Loucy (cell line): ENCODE data around the gene PDIA6.

Experiments
- H2AFZ ChIP-seq: fragments of 200-600 bp; sonication (generic); 2 replicates; pipeline ENCODE4 v1.6.0; 2016; ENCODE audit warnings: antibody characterized with exemption, mild to moderate bottlenecking, low read length, moderate library complexity
- H3F3A ChIP-seq: fragments of 200-600 bp; 2 replicates; pipeline ENCODE4 v1.6.0; 2016; ENCODE audit warnings: antibody characterized with exemption, low read depth, mild to moderate bottlenecking
- H3K27me3 ChIP-seq: fragments of 200-600 bp; sonication (generic); 2 replicates; pipeline ENCODE4 v1.6.1; 2014; ENCODE audit warnings: low read length, mild to moderate bottlenecking; ENCODE audit not compliant: insufficient read depth, poor library complexity, severe bottlenecking
- H3K36me3 ChIP-seq: fragments of 200-600 bp; sonication (generic); 2 replicates; pipeline ENCODE4 v1.6.1; 2016; ENCODE audit warnings: low read length; ENCODE audit not compliant: insufficient read depth
- H3K4me1 ChIP-seq: fragments of 200-600 bp; sonication (generic); 2 replicates; pipeline ENCODE4 v1.5.1; 2014; ENCODE audit warnings: low read length, mild to moderate bottlenecking; ENCODE audit not compliant: insufficient read depth, poor library complexity, severe bottlenecking
- H3K4me2 ChIP-seq: fragments of 200-600 bp; sonication (generic); 2 replicates; pipeline ENCODE4 v1.6.0; 2014; ENCODE audit warnings: antibody characterized with exemption, low read length, low read depth, mild to moderate bottlenecking; ENCODE audit not compliant: poor library complexity, severe bottlenecking
- H3K4me3 ChIP-seq: fragments of 200-600 bp; sonication (generic); 2 replicates; pipeline ENCODE4 v1.5.1; 2014; ENCODE audit warnings: low read length, mild to moderate bottlenecking, mixed read lengths; ENCODE audit not compliant: poor library complexity, severe bottlenecking
- H3K79me2 ChIP-seq: fragments of 200-600 bp; sonication (generic); 2 replicates; pipeline ENCODE4 v1.6.1; 2014; ENCODE audit warnings: low read length; ENCODE audit not compliant: insufficient read depth
- H3K9ac ChIP-seq: fragments of 200-600 bp; sonication (generic); 2 replicates; pipeline ENCODE4 v1.6.0; 2014; ENCODE audit warnings: mild to moderate bottlenecking, low read depth, low read length, moderate library complexity; ENCODE audit not compliant: poor library complexity, severe bottlenecking
- H3K9me2 ChIP-seq: fragments of 200-600 bp; sonication (generic); replicated peaks from 2 replicates; pipeline ENCODE4 v1.6.1; 2016; ENCODE audit warnings: low read depth, low read length, mixed read lengths
- H3K9me3 ChIP-seq: fragments of 200-600 bp; sonication (generic); 2 replicates; pipeline ENCODE4 v1.6.1; 2014; ENCODE audit warnings: mild to moderate bottlenecking, antibody characterized with exemption, low read length, low read depth; ENCODE audit not compliant: insufficient read depth
- H4K20me1 ChIP-seq: fragments of 200-600 bp; sonication (generic); 2 replicates; pipeline ENCODE4 v1.6.0; 2014; ENCODE audit warnings: antibody characterized with exemption, low read length, mild to moderate bottlenecking; ENCODE audit not compliant: insufficient read depth, poor library complexity, severe bottlenecking
- EZH2phosphoT487 ChIP-seq: fragments of 200-600 bp; IDR thresholded peaks from 2 replicates; pipeline ENCODE4 v1.6.1; 2018; ENCODE audit warnings: antibody characterized with exemption, mild to moderate bottlenecking, moderate library complexity, borderline replicate concordance
- TF ChIP-seq, protein P1 (sequence below): fragments of 200-600 bp; sonication (generic); conservative IDR thresholded peaks from 2 replicates; pipeline ENCODE4 v1.5.1; 2014; ENCODE audit warnings: mild to moderate bottlenecking, antibody characterized with exemption, low read length

Gene PDIA6

DNA sequence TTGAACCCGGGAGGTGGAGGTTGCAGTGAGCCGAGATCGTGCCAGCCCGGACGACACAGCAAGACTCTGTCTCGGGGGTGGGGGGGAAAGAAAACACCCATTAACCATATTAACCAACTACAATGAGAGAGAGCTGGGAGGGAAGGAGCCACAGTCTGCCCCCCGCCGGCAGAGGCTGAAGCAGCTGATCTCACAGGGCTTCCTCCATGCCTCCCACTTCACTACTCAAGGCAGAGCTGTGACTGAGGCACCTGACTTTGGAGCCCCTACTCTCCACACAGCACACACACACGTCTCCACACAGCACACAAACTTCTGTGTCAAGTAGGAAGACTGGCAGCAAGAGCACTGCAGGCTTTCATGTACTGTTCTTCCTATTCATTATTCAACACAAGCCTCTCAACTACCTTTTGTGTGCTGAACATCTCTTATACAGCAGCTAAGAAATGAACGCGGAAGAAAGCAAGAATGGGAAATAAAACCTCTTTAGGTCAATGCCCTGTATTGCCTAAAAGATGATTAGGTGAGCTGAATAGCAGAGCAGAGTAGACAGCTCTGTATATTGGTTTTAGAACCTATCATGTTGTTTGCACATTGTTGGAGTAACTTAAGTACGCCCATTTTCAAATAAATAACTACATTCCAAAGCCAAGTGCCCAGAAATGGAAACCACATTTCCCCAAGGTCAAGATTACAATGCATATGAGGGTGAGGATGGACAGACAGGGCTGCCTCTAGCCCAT lies 26.2 kb downstream of the PDIA6 start:
- Histone ChIP-seq H3K4me1 (no peaks in the 10 kb centered on the region), H3K79me2 (no peaks in the 10 kb centered on the region), H3K4me3 (no peak overlapping the region), H2AFZ (no peak overlapping the region), H3K4me2 (no peak overlapping the region), H3F3A (no peaks in the 10 kb centered on the region), H3K9me3 (no peaks in the 10 kb centered on the region), H3K9ac (no peak overlapping the region), H3K36me3 (peaks cover 95% of the 10 kb centered on the region), H3K9me2 (no peaks in the 10 kb centered on the region), H4K20me1 (peaks cover 5% of the 10 kb centered on the region), H3K27me3 (no peaks in the 10 kb centered on the region)
- TF ChIP-seq EZH2phosphoT487, result no peak
- TF ChIP-seq, protein P1, sequence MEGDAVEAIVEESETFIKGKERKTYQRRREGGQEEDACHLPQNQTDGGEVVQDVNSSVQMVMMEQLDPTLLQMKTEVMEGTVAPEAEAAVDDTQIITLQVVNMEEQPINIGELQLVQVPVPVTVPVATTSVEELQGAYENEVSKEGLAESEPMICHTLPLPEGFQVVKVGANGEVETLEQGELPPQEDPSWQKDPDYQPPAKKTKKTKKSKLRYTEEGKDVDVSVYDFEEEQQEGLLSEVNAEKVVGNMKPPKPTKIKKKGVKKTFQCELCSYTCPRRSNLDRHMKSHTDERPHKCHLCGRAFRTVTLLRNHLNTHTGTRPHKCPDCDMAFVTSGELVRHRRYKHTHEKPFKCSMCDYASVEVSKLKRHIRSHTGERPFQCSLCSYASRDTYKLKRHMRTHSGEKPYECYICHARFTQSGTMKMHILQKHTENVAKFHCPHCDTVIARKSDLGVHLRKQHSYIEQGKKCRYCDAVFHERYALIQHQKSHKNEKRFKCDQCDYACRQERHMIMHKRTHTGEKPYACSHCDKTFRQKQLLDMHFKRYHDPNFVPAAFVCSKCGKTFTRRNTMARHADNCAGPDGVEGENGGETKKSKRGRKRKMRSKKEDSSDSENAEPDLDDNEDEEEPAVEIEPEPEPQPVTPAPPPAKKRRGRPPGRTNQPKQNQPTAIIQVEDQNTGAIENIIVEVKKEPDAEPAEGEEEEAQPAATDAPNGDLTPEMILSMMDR, result no peak

GRCh38 chr2:10785260-10785659 lies 27.3 kb downstream of the PDIA6 start:
- no peak overlapping the region for H3K4me2 ChIP-seq
- H4K20me1 ChIP-seq, result peaks cover 5% of the 10 kb centered on the region
- no peak overlapping the region for H3K4me3 ChIP-seq
- no peak for TF ChIP-seq EZH2phosphoT487
- TF ChIP-seq, protein P1, result no peak
- H3K79me2 ChIP-seq, result no peaks in the 10 kb centered on the region
- no peak overlapping the region for H3K9ac ChIP-seq
- no peaks in the 10 kb centered on the region for H3K9me3 ChIP-seq
- no peaks in the 10 kb centered on the region for H3F3A ChIP-seq
- no peaks in the 10 kb centered on the region for H3K27me3 ChIP-seq
- no peak overlapping the region for H2AFZ ChIP-seq
- peaks cover 94% of the 10 kb centered on the region for H3K36me3 ChIP-seq
- H3K4me1 ChIP-seq, result no peaks in the 10 kb centered on the region
- no peaks in the 10 kb centered on the region for H3K9me2 ChIP-seq

- no peak overlapping the region for H3K9ac ChIP-seq
- H3K4me2 ChIP-seq, result no peak overlapping the region
- peaks cover 91% of the 10 kb centered on the region for H3K36me3 ChIP-seq
- no peaks in the 10 kb centered on the region for H3K79me2 ChIP-seq
- TF ChIP-seq, protein P1, result no peak
- no peaks in the 10 kb centered on the region for H3K4me1 ChIP-seq
- H3F3A ChIP-seq, result no peaks in the 10 kb centered on the region
- H2AFZ ChIP-seq, result no peak overlapping the region
- H3K9me2 ChIP-seq, result no peaks in the 10 kb centered on the region
- no peak overlapping the region for H3K4me3 ChIP-seq
- no peaks in the 10 kb centered on the region for H3K27me3 ChIP-seq
- peaks cover 5% of the 10 kb centered on the region for H4K20me1 ChIP-seq
- no peaks in the 10 kb centered on the region for H3K9me3 ChIP-seq
Observed at GRCh38 chr2:10784719-10785118, 27.9 kb downstream of the PDIA6 start.
